ENCODE data around the gene PRR23E. TPM values are rescaled to one million over a fixed set of nuclear protein-coding genes. Genes with fewer than 3 reads are reported as not detected.

The PRR23E gene
- total and polyA plus RNA-seq, 2 donors (not counting 3 experiments of a cell fraction or from before 2014, with no cell fraction given), result not detected

GRCh38 chr3:127221037-127221436 lies 28.1 kb downstream of the PRR23E start:
- TF ChIP-seq POLR2AphosphoS5 (IDR thresholded peaks at IDR 0.05; ENCODE audit: insufficient read depth, low read depth, low read length) (no peak), MYC (IDR thresholded peaks at IDR 0.05; ENCODE audit: low read depth, low read length) (no peak), POLR2A (IDR thresholded peaks at IDR 0.05; ENCODE audit: low read depth, low read length) (no peak), EZH2 (IDR thresholded peaks at IDR 0.05; ENCODE audit: borderline replicate concordance, low read depth, low read length, severe bottlenecking) (no peak), GATA2 (IDR thresholded peaks at IDR 0.05; ENCODE audit: insufficient read depth, insufficient read length, low read depth, low read length) (no peak), FOS (IDR thresholded peaks at IDR 0.05; ENCODE audit: borderline replicate concordance, insufficient read depth, low read length) (no peak), CTCF (IDR thresholded peaks at IDR 0.05; ENCODE audit: extremely low read depth in 1 of 2, insufficient read depth in 1 of 2, low read depth in 1 of 2, low read length in 2 of 2) (no peak), JUN (IDR thresholded peaks at IDR 0.05; ENCODE audit: borderline replicate concordance, insufficient read depth, insufficient read length, low read depth) (no peak), MAX (IDR thresholded peaks at IDR 0.05; ENCODE audit: insufficient read depth, insufficient read length) (no peak)
- Histone ChIP-seq H3K9me1 (replicated peaks; ENCODE audit: control insufficient read depth, extremely low read depth, insufficient read depth, low read length) (no peaks in the 10 kb centered on the region), H3K36me3 (ENCODE audit: control insufficient read depth in 2 of 2, extremely low read depth in 1 of 2, insufficient read depth in 2 of 2, low read length in 2 of 2) (no peaks in the 10 kb centered on the region), H3K4me3 (replicated peaks in 1 of 3; ENCODE audit: insufficient read depth in 1 of 3, low read depth in 1 of 3, low read length in 3 of 3) (no peak overlapping the region), H2AFZ (ENCODE audit: low read depth, low read length) (no peak overlapping the region), H3K4me1 (ENCODE audit: control insufficient read depth, extremely low read depth, insufficient read depth, low read length) (no peaks in the 10 kb centered on the region), H3K9me3 (replicated peaks; ENCODE audit: control insufficient read depth, insufficient read depth, low read length) (no peaks in the 10 kb centered on the region), H3K9ac (replicated peaks; ENCODE audit: extremely low read depth, insufficient read depth, low read length) (no peak overlapping the region), H4K20me1 (replicated peaks; ENCODE audit: control insufficient read depth, extremely low read depth, insufficient read depth, low read length) (no peaks in the 10 kb centered on the region), H3K79me2 (ENCODE audit: control insufficient read depth, insufficient read depth, low read length) (no peaks in the 10 kb centered on the region), H3K27me3 (ENCODE audit: control insufficient read depth in 2 of 2, insufficient read depth in 2 of 2, low read length in 2 of 2) (peaks cover 0 to 3% of the 10 kb centered on the region in 2 experiments), H3K27ac (ENCODE audit: insufficient read depth, low read depth, low read length) (no peak overlapping the region), H3K4me2 (ENCODE audit: insufficient read depth, low read length) (no peak overlapping the region)
- intact Hi-C loops (cut with micrococcal nuclease), result no loop called here
- dilution Hi-C loops (cut with MboI; ENCODE audit: extremely low pct_ligation_motif_present, low sequenced_read_pairs), result no loop called here
- POLR2A ChIA-PET, result no interaction called here
- no peak for DNase-seq (ENCODE audit: low read depth, low spot score)
- CTCF ChIA-PET, result no interaction called here
- FAIRE-seq, result no peak
- BruUV-seq (replicated peaks), result no TSS peak

All from endothelial cell of umbilical vein (primary cell).